IMR-90 (cell line): ENCODE data around the gene KRT8.

Experiments used
- CEBPB ChIP-seq: IDR thresholded peaks from 2 replicates; pipeline ENCODE4 v1.6.1; 2012; ENCODE audit warnings: low read depth, low read length, improper control_type of control experiment
- CHD1 ChIP-seq: IDR thresholded peaks from 2 replicates; pipeline ENCODE4 v1.6.1; 2012; ENCODE audit warnings: low read depth, low read length, improper control_type of control experiment
- FOS ChIP-seq: fragments of 150-350 bp; IDR thresholded peaks from 2 replicates; pipeline ENCODE4 v1.6.1; 2016; ENCODE audit warnings: low read depth, low read length
- MAZ ChIP-seq: IDR thresholded peaks from 2 replicates; pipeline ENCODE4 v1.6.1; 2012; ENCODE audit warnings: low read depth, mild to moderate bottlenecking, low read length, improper control_type of control experiment, moderate library complexity, borderline replicate concordance
- MXI1 ChIP-seq: IDR thresholded peaks from 2 replicates; pipeline ENCODE4 v1.6.1; 2012; ENCODE audit warnings: low read depth, mild to moderate bottlenecking, low read length, moderate library complexity, borderline replicate concordance
- POLR2A ChIP-seq: IDR thresholded peaks from 2 replicates; pipeline ENCODE4 v1.6.1; 2012; ENCODE audit warnings: mild to moderate bottlenecking, low read depth, low read length
- RAD21 ChIP-seq: IDR thresholded peaks from 2 replicates; pipeline ENCODE4 v1.6.1; 2012; ENCODE audit warnings: low read length, improper control_type of control experiment
- RFX5 ChIP-seq: IDR thresholded peaks from 2 replicates; pipeline ENCODE4 v1.8.0; 2012; ENCODE audit warnings: low read depth, mild to moderate bottlenecking, low read length, moderate library complexity
- SMC3 ChIP-seq: fragments of 150-350 bp; IDR thresholded peaks from 2 replicates; pipeline ENCODE4 v1.6.1; 2016; ENCODE audit warnings: low read depth, mild to moderate bottlenecking, antibody characterized with exemption, low read length, moderate library complexity
- TF ChIP-seq, protein P1 (sequence below): conservative IDR thresholded peaks from 2 replicates; pipeline ENCODE4 v1.5.1; 2012; ENCODE audit warnings: mild to moderate bottlenecking, low read depth, low read length, improper control_type of control experiment
- TF ChIP-seq, protein P2 (sequence below): fragments of 150-350 bp; IDR thresholded peaks from 2 replicates; pipeline ENCODE4 v1.6.1; 2017; ENCODE audit warnings: mild to moderate bottlenecking, antibody characterized with exemption, low read length, low read depth

GRCh38 chr12:52878507-52879393 lies 26.1 kb downstream of the KRT8 start:
- TF ChIP-seq MXI1 (no peak), SMC3 (no peak), MAZ (no peak), FOS (no peak), POLR2A (no peak), RAD21 (no peak), CEBPB (no peak), RFX5 (no peak), CHD1 (no peak)
- TF ChIP-seq, protein P1, sequence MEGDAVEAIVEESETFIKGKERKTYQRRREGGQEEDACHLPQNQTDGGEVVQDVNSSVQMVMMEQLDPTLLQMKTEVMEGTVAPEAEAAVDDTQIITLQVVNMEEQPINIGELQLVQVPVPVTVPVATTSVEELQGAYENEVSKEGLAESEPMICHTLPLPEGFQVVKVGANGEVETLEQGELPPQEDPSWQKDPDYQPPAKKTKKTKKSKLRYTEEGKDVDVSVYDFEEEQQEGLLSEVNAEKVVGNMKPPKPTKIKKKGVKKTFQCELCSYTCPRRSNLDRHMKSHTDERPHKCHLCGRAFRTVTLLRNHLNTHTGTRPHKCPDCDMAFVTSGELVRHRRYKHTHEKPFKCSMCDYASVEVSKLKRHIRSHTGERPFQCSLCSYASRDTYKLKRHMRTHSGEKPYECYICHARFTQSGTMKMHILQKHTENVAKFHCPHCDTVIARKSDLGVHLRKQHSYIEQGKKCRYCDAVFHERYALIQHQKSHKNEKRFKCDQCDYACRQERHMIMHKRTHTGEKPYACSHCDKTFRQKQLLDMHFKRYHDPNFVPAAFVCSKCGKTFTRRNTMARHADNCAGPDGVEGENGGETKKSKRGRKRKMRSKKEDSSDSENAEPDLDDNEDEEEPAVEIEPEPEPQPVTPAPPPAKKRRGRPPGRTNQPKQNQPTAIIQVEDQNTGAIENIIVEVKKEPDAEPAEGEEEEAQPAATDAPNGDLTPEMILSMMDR, result no peak
- TF ChIP-seq, protein P2, sequence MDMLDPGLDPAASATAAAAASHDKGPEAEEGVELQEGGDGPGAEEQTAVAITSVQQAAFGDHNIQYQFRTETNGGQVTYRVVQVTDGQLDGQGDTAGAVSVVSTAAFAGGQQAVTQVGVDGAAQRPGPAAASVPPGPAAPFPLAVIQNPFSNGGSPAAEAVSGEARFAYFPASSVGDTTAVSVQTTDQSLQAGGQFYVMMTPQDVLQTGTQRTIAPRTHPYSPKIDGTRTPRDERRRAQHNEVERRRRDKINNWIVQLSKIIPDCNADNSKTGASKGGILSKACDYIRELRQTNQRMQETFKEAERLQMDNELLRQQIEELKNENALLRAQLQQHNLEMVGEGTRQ, result no peak
